WI38 (cell line): ENCODE data around the gene PARD3.

Source experiments
- H3K4me3 ChIP-seq: 2 replicates; pipeline ENCODE4 v1.5.1; 2011; ENCODE audit warnings: low read depth, mild to moderate bottlenecking, control low read depth, low read length
- CTCF ChIP-seq: IDR thresholded peaks from 2 replicates; pipeline ENCODE4 v1.5.1; 2012; ENCODE audit warnings: low read depth, mild to moderate bottlenecking, control low read depth, low read length

Gene PARD3

GRCh38 chr10:34580643-34581042, 234.5 kb downstream of the PARD3 start:
- H3K4me3 ChIP-seq = no peak overlapping the region

GRCh38 chr10:34580214-34580613, 234.9 kb downstream of the PARD3 start:
- H3K4me3 ChIP-seq = no peak overlapping the region
- no peak for TF ChIP-seq CTCF

More at GRCh38 chr10:34580643-34581042, 234.5 kb downstream of the PARD3 start:
- TF ChIP-seq CTCF = no peak

GRCh38 chr10:34578468-34578867, 236.6 kb downstream of the PARD3 start:
- H3K4me3 ChIP-seq = no peak overlapping the region
- no peak for TF ChIP-seq CTCF

GRCh38 chr10:34576797-34577196, 238.3 kb downstream of the PARD3 start:
- no peak overlapping the region for H3K4me3 ChIP-seq
- TF ChIP-seq CTCF = no peak

GRCh38 chr10:34575882-34576281, 239.2 kb downstream of the PARD3 start:
- H3K4me3 ChIP-seq = no peak overlapping the region
- no peak for TF ChIP-seq CTCF

- no peak for TF ChIP-seq CTCF
- H3K4me3 ChIP-seq = no peak overlapping the region
These were observed 240.7 kb downstream of the PARD3 start for GRCh38 chr10:34574353-34574934.

GRCh38 chr10:34570887-34571286, 244.2 kb downstream of the PARD3 start:
- no peak for TF ChIP-seq CTCF
- no peak overlapping the region for H3K4me3 ChIP-seq
